HTERT RPE-1 (cell line): ENCODE measurements around the gene FOXF1.

Experiments used
- in situ Hi-C: fragments of 300-500 bp; cut with MboI; formaldehyde crosslinking; loops from 4 replicates; pipeline ENCODE4 v1.14.3; 2020; ENCODE audit warnings: low sequenced_read_pairs

FOXF1 gene

DNA sequence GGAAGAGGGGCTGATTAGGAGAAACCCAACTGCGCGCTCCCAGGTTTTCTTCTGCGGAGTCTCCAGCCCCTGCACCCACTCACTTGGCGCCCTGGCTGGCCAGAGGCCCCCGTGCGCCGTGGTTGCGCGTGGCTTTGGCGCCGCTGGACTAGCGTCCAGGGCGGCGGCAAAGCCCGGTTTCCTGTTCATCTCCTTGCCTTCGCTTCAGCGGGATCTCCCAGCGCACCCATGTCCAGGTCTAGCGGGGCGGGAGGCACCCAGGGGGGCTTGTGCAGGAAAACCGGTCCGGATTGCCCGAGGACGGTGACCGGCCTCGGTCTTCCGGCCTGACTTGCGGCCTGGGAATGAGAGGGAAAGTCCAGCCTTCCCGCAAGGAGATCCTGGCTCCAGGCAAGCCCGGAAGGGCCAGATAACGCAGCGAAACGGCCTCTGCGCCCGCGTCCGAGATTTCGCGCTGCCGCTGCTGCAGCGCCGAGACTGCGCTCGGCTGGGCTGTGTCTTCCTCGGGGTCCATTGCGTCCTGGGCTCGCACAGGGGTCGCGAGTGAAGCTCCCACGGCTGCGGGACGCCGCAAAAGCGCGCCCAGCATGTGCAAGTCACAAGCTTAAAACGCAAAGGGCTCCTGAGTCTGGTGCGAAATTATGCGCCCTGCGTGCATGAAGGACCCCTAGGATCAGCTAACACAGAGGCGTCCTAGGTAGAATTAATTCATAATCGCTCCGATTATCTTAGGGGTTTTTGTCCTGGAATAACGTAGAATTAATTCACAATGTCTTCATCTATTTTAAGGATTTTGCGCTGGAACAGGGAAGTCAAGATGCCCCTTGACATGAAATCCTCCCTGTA, 5.7 kb downstream of the FOXF1 start:
- in situ Hi-C loops = no loop called here

DNA sequence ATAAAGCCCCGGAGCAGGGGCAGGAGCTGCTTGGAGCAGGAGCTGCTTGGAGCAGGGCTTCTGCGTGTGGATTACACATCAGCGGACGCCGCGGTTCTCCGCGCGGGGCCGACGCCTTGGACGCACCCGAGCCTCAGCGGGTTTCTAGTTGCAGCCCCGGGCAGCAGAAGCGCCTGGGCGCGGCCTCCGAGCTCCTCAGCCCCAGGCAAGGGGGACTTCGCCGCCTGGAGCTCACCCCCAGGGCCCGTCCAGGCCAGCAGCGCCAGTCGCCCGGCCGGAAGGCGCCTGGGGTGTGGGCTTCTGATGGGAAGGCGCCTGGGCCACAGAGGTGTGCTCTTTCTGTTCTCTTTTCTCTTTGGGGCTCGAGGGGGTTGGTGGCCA, 6.3 kb downstream of the FOXF1 start:
- in situ Hi-C loops = no loop called here

DNA sequence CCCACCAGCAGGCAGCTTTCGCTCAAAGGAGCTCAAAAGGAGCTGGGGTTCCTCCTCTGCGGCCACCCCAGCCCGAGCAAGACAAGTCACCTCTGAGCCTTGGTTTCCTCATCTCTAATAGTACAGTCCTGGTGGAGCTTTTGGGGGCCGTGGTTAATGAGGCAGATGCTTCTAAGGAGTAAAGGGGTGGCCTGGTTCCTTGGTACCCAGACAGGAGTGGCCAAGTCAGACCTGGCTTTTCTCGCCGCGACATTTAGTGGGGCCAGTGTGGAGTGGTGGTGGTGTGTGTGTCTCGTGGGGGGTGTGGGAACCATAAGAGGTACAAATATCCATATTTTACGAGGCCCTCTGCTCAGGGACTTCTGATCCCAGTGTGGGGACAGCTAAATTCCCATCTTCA, 6.7 kb downstream of the FOXF1 start:
- in situ Hi-C loops = no loop called here

DNA sequence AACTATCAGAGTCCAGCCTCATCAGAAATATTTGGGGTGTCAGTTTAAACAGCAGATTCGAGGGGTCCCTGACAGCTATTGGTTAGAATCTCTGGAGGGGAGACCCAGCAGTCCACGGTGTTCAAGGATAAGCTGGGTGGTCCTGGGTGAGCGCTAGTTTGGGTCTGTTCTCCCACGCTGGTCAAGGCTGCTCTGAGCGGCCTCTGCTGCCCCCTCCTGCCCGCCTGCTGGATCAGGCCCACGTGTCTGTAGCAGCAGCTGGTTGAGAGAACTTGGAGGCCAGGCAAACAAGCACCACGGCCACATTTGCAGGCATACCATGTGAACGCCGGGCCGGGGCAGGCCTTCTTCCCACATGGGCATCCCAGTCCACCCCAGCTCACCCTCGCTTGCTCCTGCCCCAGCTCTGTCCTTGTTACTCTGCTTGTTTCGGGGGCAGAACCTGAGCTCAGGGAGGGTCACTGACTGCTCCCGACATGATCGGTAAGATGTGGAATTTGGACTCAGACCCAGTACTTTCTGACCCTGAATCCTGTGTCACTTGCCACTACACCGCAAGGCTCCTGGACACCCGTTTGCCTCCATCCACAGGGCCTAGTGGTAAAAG, 7.4 kb downstream of the FOXF1 start:
- in situ Hi-C loops = no loop called here

DNA sequence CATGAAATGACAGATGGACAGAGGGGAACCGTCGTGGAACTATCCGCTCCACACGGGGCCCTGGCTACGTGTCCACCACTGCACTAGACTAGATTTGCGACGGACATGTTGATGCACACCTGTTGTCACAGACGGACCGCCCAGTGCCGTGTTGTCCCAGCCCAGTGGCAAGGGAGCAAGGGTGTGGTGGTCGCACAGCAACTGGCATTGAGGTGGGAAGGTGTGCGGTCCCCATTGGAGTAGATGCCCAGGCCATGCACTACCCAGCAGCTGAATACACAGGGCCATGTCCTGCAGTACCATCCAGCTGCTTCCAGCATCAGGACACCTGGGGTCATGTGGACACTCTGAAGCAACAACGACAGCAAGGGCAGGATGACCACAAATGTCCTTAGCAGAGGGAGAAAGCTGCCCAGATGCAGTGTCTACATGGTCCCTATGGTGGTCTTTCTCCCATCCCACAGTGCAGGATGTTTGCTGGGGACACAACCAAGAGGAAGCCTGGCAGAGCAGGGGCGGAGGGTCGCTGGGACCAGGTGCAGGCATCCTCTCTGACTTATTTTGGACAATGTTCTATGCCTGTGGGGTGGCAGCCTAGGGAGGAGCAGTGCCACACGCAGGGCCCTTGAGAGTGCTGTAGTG, 8.8 kb downstream of the FOXF1 start:
- in situ Hi-C loops = no loop called here

DNA sequence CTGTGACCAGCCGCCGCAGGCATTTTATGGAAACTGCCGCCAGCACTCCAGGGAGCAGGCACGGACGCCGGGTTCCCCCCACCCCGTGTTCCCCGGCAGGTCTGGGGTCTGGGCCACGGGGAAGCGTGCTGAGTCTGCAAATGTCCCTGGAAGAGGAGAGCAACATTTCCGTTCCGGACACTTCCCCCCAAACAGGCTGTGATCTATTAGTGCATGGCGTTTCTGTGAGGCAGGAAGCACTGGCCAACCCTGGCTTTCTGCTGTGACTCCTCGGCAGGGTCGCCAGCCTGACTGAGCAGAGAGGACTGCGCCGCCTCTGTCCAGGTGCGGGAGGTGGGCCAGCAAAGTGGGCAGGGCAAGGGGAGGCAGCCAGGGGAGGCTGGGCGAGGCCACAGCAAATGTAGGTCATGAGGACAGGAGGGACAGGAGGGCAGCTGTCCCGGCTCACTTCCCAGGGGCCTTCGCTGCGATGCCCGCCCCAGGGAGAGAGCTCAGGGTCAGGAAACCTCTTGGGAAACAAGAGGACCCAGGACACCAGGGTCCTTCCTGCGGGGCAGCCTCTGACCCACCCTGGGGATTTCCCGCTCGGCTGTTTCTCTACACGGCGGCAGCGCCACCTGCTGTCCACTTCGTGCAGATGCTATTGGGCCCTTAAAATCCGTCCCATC, 9.5 kb downstream of the FOXF1 start:
- in situ Hi-C loops = no loop called here

DNA sequence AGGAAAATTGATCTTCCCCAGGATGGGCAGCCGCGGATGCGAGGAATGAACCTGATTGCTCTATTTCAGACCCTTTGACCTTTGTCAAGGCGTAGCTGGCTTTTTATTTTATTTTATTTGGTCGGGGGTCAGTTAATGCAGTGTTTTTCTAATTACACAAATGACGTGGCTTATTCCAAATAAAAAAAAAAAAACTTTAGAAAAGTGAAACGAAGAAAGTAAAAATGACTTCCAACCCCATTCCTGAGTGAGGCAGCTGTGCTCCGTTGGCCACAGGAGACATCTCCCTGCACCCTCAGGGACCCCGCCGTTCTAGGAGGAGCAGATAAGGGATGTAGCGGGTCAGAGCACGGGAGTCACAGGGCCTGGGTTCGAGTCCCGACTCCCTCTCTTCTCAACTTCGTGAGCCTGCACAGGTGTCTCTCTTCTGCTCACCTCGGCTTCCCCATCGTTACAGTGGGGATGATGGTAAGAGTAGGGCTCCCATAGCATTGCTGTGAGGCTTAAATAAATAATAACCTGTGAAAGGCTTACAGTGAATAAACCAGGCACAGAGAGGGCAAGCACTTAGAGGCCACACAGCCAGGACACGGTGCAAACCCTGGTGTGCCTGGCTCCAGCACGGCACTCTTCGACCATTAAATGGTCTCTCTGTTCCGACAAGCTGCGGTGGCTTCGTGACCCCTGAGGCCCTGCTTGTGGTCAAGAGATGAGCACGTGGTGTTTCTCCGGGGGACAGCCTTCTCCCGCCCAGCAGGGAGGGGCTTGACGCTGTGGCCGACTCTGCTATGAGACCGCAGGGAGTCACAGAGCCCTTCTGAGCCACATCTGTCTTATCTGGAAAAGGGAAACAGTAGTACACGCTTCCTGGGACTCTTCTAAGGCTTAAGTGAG, 10.2 kb downstream of the FOXF1 start:
- in situ Hi-C loops = no loop called here

DNA sequence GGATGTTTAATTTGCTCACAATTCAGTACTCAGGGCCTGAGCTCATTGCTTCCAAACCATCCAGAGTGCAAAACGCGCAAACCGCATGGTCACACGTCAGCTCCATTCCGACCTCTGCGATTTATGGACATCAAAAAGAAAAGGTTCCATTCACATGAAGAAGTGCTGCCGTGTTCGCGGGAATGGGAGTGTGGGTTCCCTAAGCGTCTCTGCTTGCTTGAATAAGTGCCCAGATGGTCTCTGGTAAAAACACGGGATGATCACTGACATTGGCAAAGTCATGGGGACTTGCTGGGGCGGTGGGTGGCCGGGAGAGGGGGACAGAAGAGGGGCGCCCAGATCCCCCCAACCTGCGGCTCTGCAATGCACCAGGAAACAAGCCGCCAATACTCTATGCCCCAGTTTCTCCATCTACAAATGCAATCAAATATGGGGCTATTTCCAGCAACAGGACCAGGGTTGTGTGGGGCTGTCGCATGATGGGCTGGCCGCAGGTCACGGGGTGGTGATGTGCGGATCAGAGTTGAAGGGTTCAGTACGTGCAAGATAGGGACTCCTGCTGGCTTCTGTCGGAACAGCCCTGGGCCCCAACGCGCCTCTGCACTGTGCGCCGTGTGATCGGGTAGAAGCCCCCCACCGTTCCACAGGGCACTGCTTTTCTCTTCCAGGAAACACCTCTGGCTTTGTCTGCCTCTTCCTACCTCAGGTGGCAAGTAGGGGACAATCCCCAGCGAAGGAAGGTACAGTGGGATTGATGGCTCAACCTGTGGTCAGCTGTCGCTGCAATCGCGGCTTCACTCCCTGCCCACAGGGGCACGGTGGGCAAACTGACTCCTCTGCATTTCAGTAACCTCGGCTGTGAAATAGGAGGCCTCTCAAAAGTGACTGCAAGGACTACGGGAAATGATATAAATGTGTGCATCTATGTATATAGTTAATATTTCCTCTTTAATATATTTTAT, 11.2 kb downstream of the FOXF1 start:
- in situ Hi-C loops = no loop called here

DNA sequence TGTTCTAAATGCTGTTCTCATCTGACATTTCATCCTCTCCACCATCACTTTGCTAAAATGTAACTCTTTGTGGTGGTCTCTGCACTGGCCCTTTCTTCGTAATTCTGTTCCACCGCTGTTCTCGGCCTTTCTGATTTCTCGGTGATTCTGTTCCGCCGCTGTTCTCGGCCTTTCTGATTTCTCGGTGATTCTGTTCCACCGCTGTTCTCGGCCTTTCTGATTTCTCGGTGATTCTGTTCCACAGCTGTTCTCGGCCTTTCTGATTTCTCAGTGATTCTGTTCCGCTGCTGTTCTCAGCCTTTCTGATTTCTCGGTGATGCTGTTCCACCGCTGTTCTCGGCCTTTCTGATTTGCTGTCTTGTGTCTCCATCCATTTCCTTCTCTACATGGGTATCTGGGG, 12.3 kb downstream of the FOXF1 start:
- in situ Hi-C loops = no loop called here

DNA sequence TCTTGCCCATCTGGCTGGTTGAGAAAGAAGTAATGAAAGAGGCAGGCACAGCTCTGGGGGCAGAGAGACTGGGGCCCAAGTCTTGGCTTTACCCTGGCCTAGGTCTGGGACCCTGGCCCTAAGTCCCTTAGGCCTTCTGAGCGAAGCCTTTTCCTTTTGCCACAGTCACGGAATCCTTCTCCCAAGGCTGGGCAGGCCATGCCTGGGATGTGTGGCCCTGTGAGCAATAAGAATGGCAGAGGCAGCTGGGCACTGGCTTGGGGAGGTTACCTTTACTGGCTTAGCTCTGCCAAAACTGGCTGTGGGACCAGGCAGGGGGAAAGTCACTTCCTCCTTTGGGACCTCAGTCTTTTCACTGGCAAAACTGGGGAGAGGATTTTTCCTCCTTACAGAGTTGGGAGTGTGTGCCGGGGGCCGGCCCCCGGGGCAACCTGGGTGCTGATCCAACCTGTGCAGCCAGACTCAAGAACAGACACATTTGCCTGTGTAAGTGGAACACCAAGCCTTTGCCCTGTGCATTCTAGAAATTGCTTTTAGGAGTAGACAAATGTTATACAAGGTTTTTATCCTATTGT, 12.9 kb downstream of the FOXF1 start:
- in situ Hi-C loops = no loop called here

DNA sequence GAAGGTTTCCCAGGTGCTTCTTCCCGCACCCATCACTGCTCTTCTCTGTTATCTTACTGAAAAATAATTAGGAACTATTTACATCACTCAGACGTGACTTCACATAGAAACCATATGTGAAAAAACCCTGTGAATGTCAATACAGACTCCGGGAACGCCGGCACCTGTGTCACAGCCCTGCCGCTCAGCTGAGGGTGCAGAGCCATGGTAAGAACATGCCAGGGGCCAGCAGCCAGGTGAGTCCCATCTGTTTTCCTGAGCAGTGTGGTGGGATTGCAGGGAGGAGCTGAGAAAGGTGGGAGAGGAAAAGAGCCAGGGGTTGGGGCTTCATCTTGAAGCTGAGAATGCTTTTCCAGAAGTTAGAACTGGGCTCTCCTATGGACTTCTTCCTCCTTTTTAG, 13.7 kb downstream of the FOXF1 start:
- in situ Hi-C loops = no loop called here

DNA sequence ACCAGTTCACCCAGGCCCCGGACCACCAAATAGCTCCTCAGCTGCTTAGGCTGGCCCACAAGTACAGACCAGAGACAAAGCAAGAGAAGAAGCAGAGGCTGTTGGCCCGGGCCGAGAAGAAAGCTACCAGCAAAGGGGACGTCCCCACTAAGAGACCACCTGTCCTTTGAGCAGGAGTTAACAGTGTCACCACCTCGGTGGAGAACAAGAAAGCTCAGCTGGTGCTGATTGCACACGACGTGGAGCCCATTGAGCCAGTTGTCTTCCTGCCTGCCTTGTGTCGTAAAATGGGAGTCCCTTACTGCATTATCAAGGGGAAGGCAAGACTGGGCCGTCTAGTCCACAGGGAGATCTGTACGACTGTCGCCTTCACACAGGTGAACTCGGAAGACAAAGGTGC, 15.4 kb downstream of the FOXF1 start:
- in situ Hi-C loops = no loop called here

DNA sequence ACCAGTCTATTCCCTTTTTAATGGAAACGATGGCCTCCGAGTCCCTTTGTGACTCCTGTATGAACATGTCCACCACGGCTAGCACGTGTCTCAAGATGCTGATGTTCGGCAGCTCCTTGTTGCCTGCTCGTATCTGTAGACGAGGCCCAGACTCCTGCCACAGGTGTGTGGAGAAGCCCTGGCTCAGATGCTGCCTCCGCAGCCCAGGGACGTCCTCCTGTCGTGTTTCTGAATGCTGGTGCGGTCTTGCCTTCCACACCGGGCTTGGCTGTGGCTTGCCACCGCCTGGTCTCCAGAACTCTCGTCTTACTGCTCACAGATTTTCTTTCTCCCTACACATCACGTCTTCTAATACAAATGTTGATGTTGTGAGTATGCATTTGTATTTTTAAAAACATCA, 17.0 kb downstream of the FOXF1 start:
- in situ Hi-C loops = no loop called here

DNA sequence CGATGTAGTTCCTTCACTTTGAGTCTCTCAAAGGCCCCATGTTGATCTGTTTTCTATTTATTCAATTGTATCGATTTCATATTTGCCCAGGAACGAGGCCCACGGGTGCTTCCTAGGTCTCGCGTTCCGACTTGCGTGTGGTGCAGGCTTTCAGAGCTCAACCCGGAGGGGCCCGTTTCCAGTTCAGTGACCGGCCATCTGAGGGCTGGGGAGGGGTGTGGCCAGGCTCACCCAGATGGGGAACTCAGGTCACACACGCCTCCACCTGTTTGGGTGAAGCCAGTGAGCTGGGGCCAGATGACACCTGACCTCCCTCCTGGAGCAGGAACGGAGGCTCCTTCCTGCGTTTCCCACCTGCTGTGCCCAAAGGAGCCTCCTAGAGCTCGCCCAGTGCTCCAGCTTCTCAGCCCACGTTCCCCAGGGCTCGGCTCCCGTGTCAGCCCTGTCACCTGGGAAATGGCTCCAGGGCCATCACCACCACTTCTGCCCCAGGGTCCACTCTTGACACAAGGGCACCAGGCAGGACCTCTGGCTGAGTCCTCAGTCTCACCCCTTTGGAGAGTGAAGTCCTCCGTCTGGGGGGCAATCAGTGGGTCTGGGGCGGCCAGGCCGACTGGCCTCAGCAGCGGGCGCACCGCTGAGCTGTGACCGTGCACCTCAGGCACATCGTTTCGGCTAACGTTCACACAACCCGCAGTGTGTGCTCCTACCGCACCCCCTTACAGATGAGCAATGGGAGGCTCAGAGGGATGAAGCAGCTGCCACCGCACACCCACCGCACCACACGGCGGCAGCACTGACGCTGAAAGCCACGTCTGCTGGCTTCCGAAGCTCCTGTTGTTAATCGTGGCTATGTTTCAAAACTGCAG, 18.0 kb downstream of the FOXF1 start:
- in situ Hi-C loops = no loop called here

DNA sequence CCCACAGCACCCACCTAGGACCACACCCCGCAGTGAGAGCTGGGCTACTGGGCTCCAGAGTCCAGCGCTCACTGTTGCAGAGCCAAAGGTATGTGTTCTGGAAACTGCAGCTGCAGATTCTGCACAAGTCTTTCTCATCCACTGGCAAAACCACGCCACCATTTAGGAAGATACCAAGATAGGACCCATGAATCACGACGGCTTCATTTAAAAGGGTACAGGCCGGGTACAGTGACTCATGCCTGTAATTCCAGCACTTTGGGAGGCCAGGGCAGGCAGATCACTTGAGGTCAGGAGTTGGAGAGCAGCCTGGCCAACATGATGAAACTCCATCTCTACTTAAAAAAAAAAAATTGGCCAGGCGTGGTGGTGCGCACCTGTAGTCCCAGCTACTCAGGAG, 18.8 kb downstream of the FOXF1 start:
- in situ Hi-C loops = no loop called here

DNA sequence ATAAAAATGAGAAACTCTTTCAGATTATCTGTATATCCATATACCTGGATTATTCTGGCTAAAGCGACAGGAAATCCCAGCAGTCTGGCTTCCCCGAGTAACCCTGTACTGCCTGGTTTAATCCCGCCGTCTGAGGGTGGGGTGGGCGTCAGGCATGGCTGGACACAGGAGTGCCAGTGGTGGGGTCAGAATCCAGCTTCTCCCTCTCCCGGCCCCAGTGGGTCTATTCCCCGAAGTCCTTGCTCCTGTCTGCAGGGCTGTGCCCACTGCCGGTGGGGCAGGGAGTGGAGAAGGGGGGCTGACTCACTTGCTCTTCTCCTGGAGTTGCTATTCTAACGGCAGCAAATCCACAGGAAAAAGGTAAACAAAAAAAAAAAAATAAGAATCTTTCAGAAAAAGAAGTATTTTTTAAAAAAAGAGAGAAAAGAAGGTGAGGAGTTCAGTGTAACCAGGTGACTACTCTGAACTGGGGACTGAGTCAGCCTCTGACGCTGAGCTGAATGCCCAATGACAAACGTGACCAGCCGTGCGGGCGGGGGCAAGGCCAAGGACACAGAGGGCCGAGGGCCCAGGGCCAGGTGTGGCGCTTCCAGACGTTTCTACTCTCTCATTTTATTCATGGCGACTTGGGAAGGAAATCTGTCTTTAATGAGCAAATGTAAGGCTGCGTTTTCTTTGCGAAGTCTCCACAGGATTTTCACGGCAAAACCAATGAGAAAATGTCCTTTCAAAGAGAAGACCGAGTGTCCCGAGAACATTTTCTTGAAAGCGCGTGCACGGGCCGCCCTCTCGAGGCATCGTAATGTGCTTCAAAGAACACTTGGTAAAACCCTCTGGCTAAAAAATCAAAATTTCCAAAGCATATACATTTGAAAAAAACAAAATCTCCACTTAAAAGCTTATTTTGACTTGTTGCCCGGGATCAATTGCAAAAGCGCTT, 20.2 kb downstream of the FOXF1 start:
- in situ Hi-C loops = no loop called here

DNA sequence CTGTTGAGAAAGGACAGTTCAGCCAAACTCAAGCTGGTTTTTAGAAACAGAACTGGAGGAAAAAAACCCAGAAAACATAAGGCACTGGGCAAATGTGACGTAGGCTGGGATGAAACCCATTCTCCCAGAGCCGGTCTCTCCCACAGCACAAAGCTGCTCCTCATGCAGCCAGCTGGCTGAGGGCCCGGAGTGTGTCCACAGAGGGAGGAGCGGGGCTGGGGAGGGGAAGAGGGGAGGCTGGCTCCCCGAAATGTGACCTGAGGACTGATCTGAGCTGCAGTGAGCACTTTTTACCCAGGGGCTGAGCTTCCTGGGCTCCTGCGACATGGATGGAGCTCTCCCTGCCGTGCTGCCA, 20.8 kb downstream of the FOXF1 start:
- in situ Hi-C loops = no loop called here
